HG03280 (cell line): ENCODE measurements around the gene SRBD1.
A peak's percentile ranks its signal among the peaks of the same experiment; 100 is the strongest.

Experiments
- ATAC-seq: cut with Tn5 transposase; IDR thresholded peaks from one replicate; pipeline ENCODE4 v1.9.1; 2021; ENCODE audit warnings: mild to moderate bottlenecking, moderate library complexity; ENCODE audit not compliant: unreplicated experiment

Gene SRBD1

GRCh38 chr2:45611020-45611859 lies at the start of gene SRBD1:
Gene SRBD1, minus strand, starts transcription at chr2:45611267. Its CDS starts 5,826 bp downstream, at chr2:45605441.
- peak; percentile 95 for ATAC-seq

GRCh38 chr2:45654250-45654649 lies 43.2 kb upstream of the SRBD1 start:
- ATAC-seq = no peak

DNA sequence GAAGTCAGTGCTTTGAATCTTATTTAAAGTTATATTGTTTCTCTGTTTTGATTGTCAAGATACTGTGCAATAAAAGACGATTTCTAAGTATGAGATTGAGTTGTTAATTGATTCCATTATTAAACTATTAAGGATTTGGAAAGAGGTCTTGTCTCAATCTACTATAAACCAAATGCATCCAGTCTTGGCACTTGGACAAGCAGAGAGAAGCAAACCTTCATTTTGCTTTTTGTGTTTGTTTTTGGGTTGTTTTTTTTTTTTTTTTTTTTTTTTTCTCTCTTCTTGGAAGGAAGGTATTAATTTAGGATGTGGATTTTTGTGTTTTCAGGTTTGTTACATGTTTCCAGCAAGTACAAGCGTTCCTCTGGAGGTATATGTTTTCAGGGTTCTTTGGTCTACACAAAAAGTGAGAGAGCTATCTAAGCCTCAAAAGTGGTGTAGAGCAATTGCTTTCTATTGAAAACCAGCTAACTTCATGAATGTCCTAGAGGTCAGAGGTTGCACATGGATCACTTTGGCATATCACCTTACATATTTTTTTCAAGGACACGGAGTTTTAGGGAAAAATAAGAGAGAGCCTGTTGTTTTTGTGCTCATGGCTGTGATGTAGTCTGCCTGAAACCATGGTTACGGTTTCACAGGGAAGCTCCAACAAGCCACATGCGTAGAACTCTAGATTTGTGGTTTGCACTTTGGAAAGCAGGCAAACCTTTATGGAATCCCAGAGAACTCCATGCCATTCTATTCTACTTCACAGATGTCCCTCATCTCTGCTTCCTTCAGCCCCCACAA lies 42.3 kb upstream of the SRBD1 start:
- no peak for ATAC-seq

DNA sequence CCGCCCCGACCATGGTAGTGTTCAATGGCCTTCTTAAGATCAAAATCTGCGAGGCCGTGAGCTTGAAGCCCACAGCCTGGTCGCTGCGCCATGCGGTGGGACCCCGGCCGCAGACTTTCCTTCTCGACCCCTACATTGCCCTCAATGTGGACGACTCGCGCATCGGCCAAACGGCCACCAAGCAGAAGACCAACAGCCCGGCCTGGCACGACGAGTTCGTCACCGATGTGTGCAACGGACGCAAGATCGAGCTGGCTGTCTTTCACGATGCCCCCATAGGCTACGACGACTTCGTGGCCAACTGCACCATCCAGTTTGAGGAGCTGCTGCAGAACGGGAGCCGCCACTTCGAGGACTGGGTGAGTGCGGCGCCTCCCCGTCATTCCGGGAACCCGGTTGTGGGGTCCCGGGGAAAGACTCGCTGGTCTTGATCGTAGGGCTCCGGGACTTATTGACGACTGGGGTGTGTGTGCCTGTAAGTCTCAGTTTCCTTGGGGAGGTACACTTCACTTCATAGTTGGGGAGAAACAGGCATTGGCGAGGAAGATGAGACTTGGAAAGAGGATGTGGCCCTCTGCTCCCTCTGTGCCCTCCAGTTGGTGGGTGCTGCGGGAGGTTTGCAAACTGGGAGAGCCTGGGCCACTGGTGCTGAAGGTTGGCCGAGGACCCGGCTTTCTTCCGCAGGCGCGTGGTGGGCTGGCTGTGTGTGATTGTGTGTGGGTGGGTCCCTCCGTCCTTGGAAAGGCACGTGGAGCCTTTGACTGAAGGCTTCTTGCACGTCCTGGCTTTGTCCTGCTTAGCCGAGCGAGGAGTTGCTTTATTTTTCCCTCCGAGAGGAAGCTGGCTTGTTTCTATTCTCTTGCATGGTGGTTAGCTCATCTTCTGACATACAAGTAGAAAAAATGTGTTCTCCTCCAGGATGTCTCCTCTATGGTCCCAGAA lies 41.3 kb upstream of the SRBD1 start:
- no peak for ATAC-seq

DNA sequence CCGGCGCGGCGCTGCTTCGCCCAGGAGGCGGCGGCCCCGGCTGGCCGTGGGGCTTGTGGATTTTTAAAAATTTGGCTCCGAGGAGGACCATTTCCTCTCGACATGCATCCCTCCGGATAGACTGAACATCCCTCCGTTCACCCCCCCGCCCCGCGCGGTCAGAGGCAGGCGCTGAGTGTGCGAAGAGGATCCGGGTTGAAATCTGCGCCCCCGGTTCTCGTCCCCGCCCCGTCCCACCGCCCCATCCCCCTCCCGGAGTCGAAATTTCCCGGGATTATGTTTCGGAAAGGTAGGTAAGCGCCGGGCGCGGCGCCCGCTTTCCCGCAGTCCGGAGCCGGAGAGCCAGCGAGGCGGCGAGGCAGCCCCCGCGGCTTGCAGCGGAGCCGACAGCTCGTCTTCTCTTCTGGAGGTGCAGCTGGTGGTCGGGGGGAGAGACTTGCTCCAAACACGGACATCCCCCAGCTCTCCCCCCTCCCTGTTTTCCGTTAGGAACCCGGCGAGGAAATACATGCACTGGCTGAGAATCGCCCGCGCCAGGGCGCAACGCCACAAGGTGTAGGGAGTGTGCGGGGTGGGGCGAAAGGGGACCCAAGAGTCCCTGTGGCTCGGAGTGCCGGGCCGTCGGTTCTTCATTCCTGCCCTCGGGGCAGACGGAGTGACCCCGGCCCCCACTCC lies 40.5 kb upstream of the SRBD1 start, which contains the start of gene PRKCE:
TSS of gene PRKCE (plus strand) at position 261 of the 675 bp plus-strand sequence.
- ATAC-seq = peak; percentile 20

- ATAC-seq = peak; percentile 77
Observed at GRCh38 chr2:45650851-45651414, 39.9 kb upstream of the SRBD1 start.

GRCh38 chr2:45649858-45650811 lies 39.1 kb upstream of the SRBD1 start:
- ATAC-seq = peak; percentile 16

DNA sequence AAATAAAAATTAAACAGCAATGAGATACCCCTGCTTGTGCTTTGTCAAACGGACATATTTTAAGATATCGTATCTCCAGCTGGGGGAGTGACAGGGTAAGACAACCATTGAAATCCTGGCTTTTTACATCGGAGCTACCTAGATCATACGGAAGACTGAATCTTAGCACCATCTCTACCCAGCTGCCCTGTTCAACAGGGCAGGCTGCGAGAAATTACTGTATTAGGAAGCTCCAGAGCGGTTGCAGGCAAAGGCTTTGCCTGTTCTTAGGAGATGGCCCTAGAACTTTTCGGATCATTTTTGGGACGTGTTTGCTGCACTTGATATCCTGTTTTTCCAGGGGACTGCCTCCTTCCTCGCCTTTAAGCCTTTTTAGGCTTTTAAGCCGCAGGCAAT lies 38.4 kb upstream of the SRBD1 start:
- ATAC-seq = no peak

GRCh38 chr2:45648636-45649035 lies 37.6 kb upstream of the SRBD1 start:
- no peak for ATAC-seq

DNA sequence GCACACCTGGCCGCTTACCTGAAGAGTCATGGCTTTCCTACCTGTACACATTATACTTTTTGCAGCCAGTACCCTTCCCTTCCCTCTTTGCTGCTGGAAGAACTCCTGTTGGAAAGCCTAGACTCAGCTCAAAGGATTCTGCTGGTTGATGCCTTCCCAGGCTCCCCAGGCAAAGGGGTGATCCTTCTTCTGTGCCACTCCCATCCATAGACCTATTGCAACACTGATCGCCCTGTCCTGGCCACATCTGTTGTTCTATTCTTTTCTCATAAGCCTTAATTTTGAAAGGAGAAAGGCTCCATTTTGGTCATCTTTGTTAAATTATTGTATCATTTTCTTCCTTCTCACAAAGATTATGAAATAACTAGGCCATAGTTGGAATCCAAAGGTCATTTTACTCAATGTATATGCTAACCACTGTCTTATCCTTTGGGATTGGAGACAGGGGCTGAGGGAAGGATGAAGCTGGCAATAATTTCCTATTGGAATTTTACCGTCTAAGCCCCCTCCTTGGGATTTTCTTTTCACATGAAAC lies 37.0 kb upstream of the SRBD1 start:
- no peak for ATAC-seq

DNA sequence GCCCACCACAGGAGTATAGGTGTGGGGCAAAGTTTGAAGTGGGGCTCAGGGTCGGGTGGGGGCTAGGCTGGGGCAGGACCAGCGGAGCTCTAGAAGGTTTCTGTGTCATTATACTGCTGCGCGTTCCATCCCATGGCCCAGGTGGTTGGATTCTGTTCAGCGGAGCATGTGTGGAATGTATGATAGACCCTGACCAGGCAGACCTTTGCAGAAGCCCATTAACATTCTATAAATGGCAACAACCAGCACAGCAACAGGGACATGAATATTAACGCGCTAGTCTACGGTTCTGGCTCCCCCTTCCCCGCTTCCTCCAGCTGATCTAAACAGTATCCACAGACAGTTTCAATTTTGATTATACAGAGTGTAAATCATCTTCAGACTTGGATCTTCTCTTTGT lies 36.3 kb upstream of the SRBD1 start:
- ATAC-seq = no peak

- ATAC-seq = no peak
Observed at GRCh38 chr2:45646289-45646688, 35.2 kb upstream of the SRBD1 start.

DNA sequence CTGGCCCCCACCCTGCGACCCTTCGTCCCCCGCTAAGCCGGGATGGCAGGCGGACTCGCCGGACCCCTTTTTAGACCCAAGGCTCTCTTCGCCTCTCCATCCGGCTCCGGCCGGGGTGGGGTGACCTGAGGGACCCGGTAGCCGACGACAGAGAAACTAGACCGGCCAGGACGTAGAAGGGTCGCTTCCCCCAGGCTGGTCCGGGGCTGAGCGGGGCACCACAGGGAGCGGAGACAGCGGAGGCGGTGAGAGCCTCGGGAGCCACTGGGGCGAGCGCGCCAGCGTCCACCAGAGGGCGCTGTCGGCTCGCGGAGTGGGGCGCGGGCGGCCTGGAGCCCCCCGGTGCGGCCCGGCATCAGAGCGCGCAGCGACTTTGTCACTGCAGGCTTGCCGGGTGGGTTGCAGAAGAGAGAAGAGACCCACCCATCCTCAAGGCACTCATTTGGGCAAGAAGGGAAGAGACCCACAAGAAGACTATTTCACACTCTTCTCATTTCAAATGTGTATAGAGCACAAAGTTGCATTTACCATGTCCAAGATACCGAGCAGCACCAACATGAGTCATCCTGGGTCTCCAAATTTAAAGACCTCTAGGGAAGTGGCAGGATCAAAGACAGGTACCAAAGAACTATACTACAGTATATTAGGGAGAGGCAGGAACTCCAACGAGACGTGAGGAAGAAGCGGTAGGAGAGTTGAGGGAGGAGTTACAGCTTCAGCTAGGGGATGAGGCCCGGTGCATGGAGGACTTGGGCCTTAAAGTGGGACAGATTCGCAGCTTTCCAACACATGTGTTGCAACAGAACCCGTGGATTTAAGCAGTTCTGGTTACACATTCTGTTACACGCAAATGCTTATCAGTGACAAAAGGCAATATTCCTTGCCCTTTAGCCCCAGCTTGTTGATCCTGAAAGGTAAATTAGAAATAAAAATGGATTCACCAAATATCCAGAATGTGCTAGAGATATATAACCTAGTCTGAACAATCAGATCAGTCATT lies 32.8 kb upstream of the SRBD1 start:
- peak; percentile 82 for ATAC-seq

GRCh38 chr2:45643095-45643494 lies 32.0 kb upstream of the SRBD1 start:
- ATAC-seq = no peak

- no peak for ATAC-seq
Observed at GRCh38 chr2:45640576-45640975, 29.5 kb upstream of the SRBD1 start.

GRCh38 chr2:45637440-45637839 lies 26.4 kb upstream of the SRBD1 start:
- ATAC-seq = no peak

DNA sequence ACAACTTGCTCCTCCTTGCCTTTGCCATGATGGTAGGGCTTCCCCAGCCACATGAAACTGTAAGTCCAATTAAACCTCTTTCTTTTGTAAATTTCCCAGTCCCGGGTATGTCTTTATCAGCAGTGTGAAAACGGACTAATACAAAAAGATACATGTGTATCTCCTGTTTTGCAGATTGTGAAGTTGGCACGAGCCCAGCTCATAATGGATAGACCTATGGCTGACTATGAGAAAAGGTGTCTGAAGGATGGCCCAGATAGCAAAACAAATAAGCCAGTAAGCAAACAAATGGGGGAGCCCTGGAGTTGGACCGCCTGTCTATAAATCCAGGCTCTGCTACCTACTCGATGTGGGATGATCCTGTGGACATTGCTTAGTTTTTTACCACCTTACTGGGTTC lies 24.9 kb upstream of the SRBD1 start:
- no peak for ATAC-seq
